IMR-90 (cell line): ENCODE data around the gene GALNT16. TPM values are rescaled to one million over a fixed set of nuclear protein-coding genes. Genes with fewer than 3 reads are reported as not detected.

Experiments
- ATAC-seq: fragments of 200-7000 bp; cut with Tn5 transposase; 2 replicates; pipeline ENCODE4 v1.9.1; 2020; ENCODE audit warnings: low read depth, mild to moderate bottlenecking, moderate library complexity
- BruUV-seq: library from RNA; stranded (reverse); fragments of 400-500 nt; replicated peaks from 2 replicates; lab custom pipeline; 2021; lab: Mats Ljungman, UMichigan
- CTCF ChIA-PET: fragments of 300-600 bp; formaldehyde crosslinking; extraction: SDS; loops from one replicate; lab custom pipeline; 2021; ENCODE audit warnings: antibody characterized with exemption; lab: Yijun Ruan, JAX
- POLR2A ChIA-PET: fragments of 300-600 bp; sonication (Branson Sonifier 250); formaldehyde crosslinking; loops from one replicate; lab custom pipeline; 2022; ENCODE audit warnings: antibody characterized with exemption; ENCODE audit not compliant: unreplicated experiment; lab: Charles Lee
- DNase-seq: peaks from one replicate; pipeline ENCODE4 v3.0.0; 2013
- H2AFZ ChIP-seq: replicated peaks from 2 replicates; pipeline ENCODE3; 2013; ENCODE audit warnings: low read length, mild to moderate bottlenecking; ENCODE audit not compliant: poor library complexity
- H2AK5ac ChIP-seq: 2 replicates; pipeline ENCODE4 v1.6.1; 2013; ENCODE audit warnings: low read depth, low read length, inconsistent platforms
- H2AK9ac ChIP-seq: replicated peaks from 2 replicates; pipeline ENCODE3; 2013; ENCODE audit warnings: mild to moderate bottlenecking, low read depth, low read length, moderate library complexity; ENCODE audit not compliant: poor library complexity
- H2BK120ac ChIP-seq: 2 replicates; pipeline ENCODE4 v1.6.1; 2013; ENCODE audit warnings: low read depth, low read length, inconsistent platforms
- H2BK15ac ChIP-seq: 3 replicates; pipeline ENCODE4 v1.6.1; 2013; ENCODE audit warnings: low read depth, low read length, inconsistent platforms
- H2BK20ac ChIP-seq: 2 replicates; pipeline ENCODE4 v1.6.1; 2013; ENCODE audit warnings: low read depth, mild to moderate bottlenecking, inconsistent platforms, low read length, moderate library complexity
- H2BK5ac ChIP-seq: 2 replicates; pipeline ENCODE4 v1.6.1; 2013; ENCODE audit warnings: mild to moderate bottlenecking, low read depth, low read length, inconsistent platforms; ENCODE audit not compliant: poor library complexity, severe bottlenecking
- H3K14ac ChIP-seq: replicated peaks from 2 replicates; pipeline ENCODE4 v1.6.1; 2013; ENCODE audit warnings: low read depth, low read length, inconsistent platforms
- H3K18ac ChIP-seq: 2 replicates; pipeline ENCODE4 v1.6.1; 2013; ENCODE audit warnings: low read depth, low read length, control low read depth
- H3K23ac ChIP-seq: 2 replicates; pipeline ENCODE4 v1.6.1; 2013; ENCODE audit warnings: low read depth, low read length, inconsistent platforms
- H3K27ac ChIP-seq: 2 replicates; pipeline ENCODE4 v1.5.1; 2013; ENCODE audit warnings: mild to moderate bottlenecking, control low read depth, low read length; ENCODE audit not compliant: insufficient read depth
- H3K27me3 ChIP-seq: 2 replicates; pipeline ENCODE4 v1.6.1; 2013; ENCODE audit warnings: low read length; ENCODE audit not compliant: control insufficient read depth, insufficient read depth
- H3K36me3 ChIP-seq: 2 replicates; pipeline ENCODE4 v1.6.1; 2013; ENCODE audit warnings: low read length, mixed read lengths; ENCODE audit not compliant: control insufficient read depth, insufficient read depth
- H3K4ac ChIP-seq: 2 replicates; pipeline ENCODE4 v1.6.1; 2013; ENCODE audit warnings: low read depth, low read length, inconsistent platforms
- H3K4me1 ChIP-seq: 2 replicates; pipeline ENCODE4 v1.6.1; 2013; ENCODE audit warnings: low read length, mixed read lengths; ENCODE audit not compliant: control insufficient read depth, insufficient read depth
- H3K4me2 ChIP-seq: 2 replicates; pipeline ENCODE4 v1.6.1; 2013; ENCODE audit warnings: low read depth, mild to moderate bottlenecking, control low read depth, low read length, moderate library complexity
- H3K4me3 ChIP-seq: 2 replicates; pipeline ENCODE4 v1.5.1; 2013; ENCODE audit warnings: low read depth, mild to moderate bottlenecking, control low read depth, low read length, moderate library complexity; ENCODE audit not compliant: insufficient read depth
- H3K56ac ChIP-seq: 2 replicates; pipeline ENCODE4 v1.6.1; 2013; ENCODE audit warnings: low read length, inconsistent platforms; ENCODE audit not compliant: insufficient read depth; ENCODE audit errors: extremely low read depth
- H3K79me1 ChIP-seq, 2 experiments: 2 replicates each; pipeline ENCODE4 v1.6.1; 2013; ENCODE audit warnings: low read length in 2 of 2, inconsistent platforms in 1 of 2, low read depth in 1 of 2
- H3K9ac ChIP-seq: 2 replicates; pipeline ENCODE4 v1.6.1; 2013; ENCODE audit warnings: low read depth, low read length, control low read depth
- H3K9me1 ChIP-seq: 2 replicates; pipeline ENCODE4 v1.6.1; 2013; ENCODE audit warnings: low read length, inconsistent platforms; ENCODE audit not compliant: insufficient read depth
- H3K9me3 ChIP-seq: 2 replicates; pipeline ENCODE4 v1.6.1; 2013; ENCODE audit warnings: low read length; ENCODE audit not compliant: control insufficient read depth, insufficient read depth
- H4K20me1 ChIP-seq: 2 replicates; pipeline ENCODE4 v1.6.1; 2013; ENCODE audit warnings: low read length, inconsistent platforms; ENCODE audit not compliant: insufficient read depth
- H4K5ac ChIP-seq: 2 replicates; pipeline ENCODE4 v1.6.1; 2013; ENCODE audit warnings: mild to moderate bottlenecking, low read depth, low read length, control low read depth
- H4K8ac ChIP-seq, 2 experiments: 2 replicates each; pipeline ENCODE4 v1.6.1; 2013; ENCODE audit warnings: low read depth in 2 of 2, low read length in 2 of 2, control low read depth in 1 of 2, inconsistent platforms in 1 of 2
- H4K91ac ChIP-seq: 2 replicates; pipeline ENCODE4 v1.6.1; 2013; ENCODE audit warnings: low read depth, low read length, inconsistent platforms; ENCODE audit not compliant: insufficient read depth
- CEBPB ChIP-seq: IDR thresholded peaks from 2 replicates; pipeline ENCODE4 v1.6.1; 2012; ENCODE audit warnings: low read depth, low read length, improper control_type of control experiment
- CHD1 ChIP-seq: IDR thresholded peaks from 2 replicates; pipeline ENCODE4 v1.6.1; 2012; ENCODE audit warnings: low read depth, low read length, improper control_type of control experiment
- CTCF ChIP-seq: conservative IDR thresholded peaks from 2 replicates; pipeline ENCODE4 v1.5.1; 2012; ENCODE audit warnings: mild to moderate bottlenecking, low read depth, low read length, improper control_type of control experiment
- MAFK ChIP-seq: IDR thresholded peaks from 2 replicates; pipeline ENCODE4 v1.6.1; 2012; ENCODE audit warnings: low read depth, low read length, improper control_type of control experiment
- MAZ ChIP-seq: IDR thresholded peaks from 2 replicates; pipeline ENCODE4 v1.6.1; 2012; ENCODE audit warnings: low read depth, mild to moderate bottlenecking, low read length, improper control_type of control experiment, moderate library complexity, borderline replicate concordance
- MXI1 ChIP-seq: IDR thresholded peaks from 2 replicates; pipeline ENCODE4 v1.6.1; 2012; ENCODE audit warnings: low read depth, mild to moderate bottlenecking, low read length, moderate library complexity, borderline replicate concordance
- NFE2L2 ChIP-seq: fragments of 150-350 bp; IDR thresholded peaks from 2 replicates; pipeline ENCODE4 v1.6.1; 2016; ENCODE audit warnings: low read depth, mild to moderate bottlenecking, low read length
- POLR2A ChIP-seq: IDR thresholded peaks from 2 replicates; pipeline ENCODE4 v1.6.1; 2012; ENCODE audit warnings: mild to moderate bottlenecking, low read depth, low read length
- RAD21 ChIP-seq: IDR thresholded peaks from 2 replicates; pipeline ENCODE4 v1.6.1; 2012; ENCODE audit warnings: low read length, improper control_type of control experiment
- RCOR1 ChIP-seq: IDR thresholded peaks from 2 replicates; pipeline ENCODE4 v1.6.1; 2012; ENCODE audit warnings: mild to moderate bottlenecking, low read length, improper control_type of control experiment; ENCODE audit not compliant: insufficient replicate concordance
- RFX5 ChIP-seq: IDR thresholded peaks from 2 replicates; pipeline ENCODE4 v1.8.0; 2012; ENCODE audit warnings: low read depth, mild to moderate bottlenecking, low read length, moderate library complexity
- SMC3 ChIP-seq: fragments of 150-350 bp; IDR thresholded peaks from 2 replicates; pipeline ENCODE4 v1.6.1; 2016; ENCODE audit warnings: low read depth, mild to moderate bottlenecking, antibody characterized with exemption, low read length, moderate library complexity
- WGBS, 2 experiments: methylation state at CpG; one replicate each; pipeline versions ENCODE4 v1.1.5 to v1.1.7; 2013; ENCODE audit warnings: missing lambda C conversion rate in 2 of 2; ENCODE audit not compliant: insufficient read length in 1 of 2; ENCODE audit errors: extremely low coverage in 2 of 2; 5-methylcytosine and 5-hydroxymethylcytosine counted together
- dilution Hi-C: fragments of 300-500 bp; cut with HindIII; formaldehyde crosslinking; loops from one replicate; pipeline ENCODE4 v1.14.3; 2018; ENCODE audit warnings: low sequenced_read_pairs; ENCODE audit not compliant: unreplicated experiment
- in situ Hi-C: fragments of 300-500 bp; cut with MboI; formaldehyde crosslinking; loops from 3 replicates; pipeline ENCODE4 v1.14.3; 2019; ENCODE audit warnings: low sequenced_read_pairs, inconsistent platforms, mixed read lengths
- intact Hi-C: fragments of 100-400 bp; cut with micrococcal nuclease; formaldehyde crosslinking; loops from 2 replicates; pipeline ENCODE4 v1.10.0; 2022
- polyA plus RNA-seq, 3 experiments: library from polyadenylated mRNA; depleted of rRNA; stranded (reverse); fragments of >200 nt; gene quantifications; 2 replicates each; pipeline ENCODE4 v1.2.3, GENCODE V29; 2012; ENCODE audit warnings: low replicate concordance in 1 of 3
- total RNA-seq: library from RNA; depleted of rRNA; stranded (reverse); fragments of >200 nt; gene quantifications from 2 replicates; pipeline ENCODE4 v1.2.3, GENCODE V29; 2012
- TF ChIP-seq, protein P1 (sequence below): fragments of 150-350 bp; IDR thresholded peaks from 2 replicates; pipeline ENCODE4 v1.6.1; 2016; ENCODE audit warnings: low read depth, mild to moderate bottlenecking, low read length, moderate library complexity, borderline replicate concordance
- TF ChIP-seq, protein P2 (sequence below): fragments of 150-350 bp; IDR thresholded peaks from 2 replicates; pipeline ENCODE4 v1.6.1; 2017; ENCODE audit warnings: mild to moderate bottlenecking, antibody characterized with exemption, low read length, low read depth

The GALNT16 gene
- total and polyA plus RNA-seq, 2 of the 4 experiments (the other 2 are of a cell fraction): 0.36 to 1.5 TPM

- no TSS peak for BruUV-seq
- in situ Hi-C loops: no loop called here
- DNase-seq (no peak), ATAC-seq (no peak)
- intact Hi-C loops: no loop called here
- H3K56ac ChIP-seq: no peak overlapping the region
- H3K9me3 ChIP-seq: no peaks in the 10 kb centered on the region
- no peak overlapping the region for H2BK5ac ChIP-seq
- ChIA-PET POLR2A (no interaction called here), CTCF (no interaction called here)
- no peak overlapping the region for H3K9ac ChIP-seq
- no peak overlapping the region for H3K23ac ChIP-seq
- dilution Hi-C loops: no loop called here
- H3K36me3 ChIP-seq: no peaks in the 10 kb centered on the region
- no peak overlapping the region for H3K27ac ChIP-seq
- H2BK20ac ChIP-seq: no peak overlapping the region
- no peak overlapping the region for H2BK120ac ChIP-seq
- WGBS, 2 experiments: 100% methylated on average over 1 of the region's 6 CpGs; no CpG with 5 or more reads in 1 of the 2 experiments
- H3K27me3 ChIP-seq: peaks cover 30% of the 10 kb centered on the region
- no peak overlapping the region for H4K91ac ChIP-seq
- H3K9me1 ChIP-seq: no peaks in the 10 kb centered on the region; the same call in 1 of the 2 replicates
- no peak overlapping the region for H2AK9ac ChIP-seq
- no peak overlapping the region for H2BK15ac ChIP-seq
- no peak overlapping the region for H2AK5ac ChIP-seq
- H3K4me2 ChIP-seq: no peak overlapping the region
- TF ChIP-seq CEBPB: no peak
- TF ChIP-seq CTCF: no peak
- TF ChIP-seq RAD21: no peak
- TF ChIP-seq, protein P1, sequence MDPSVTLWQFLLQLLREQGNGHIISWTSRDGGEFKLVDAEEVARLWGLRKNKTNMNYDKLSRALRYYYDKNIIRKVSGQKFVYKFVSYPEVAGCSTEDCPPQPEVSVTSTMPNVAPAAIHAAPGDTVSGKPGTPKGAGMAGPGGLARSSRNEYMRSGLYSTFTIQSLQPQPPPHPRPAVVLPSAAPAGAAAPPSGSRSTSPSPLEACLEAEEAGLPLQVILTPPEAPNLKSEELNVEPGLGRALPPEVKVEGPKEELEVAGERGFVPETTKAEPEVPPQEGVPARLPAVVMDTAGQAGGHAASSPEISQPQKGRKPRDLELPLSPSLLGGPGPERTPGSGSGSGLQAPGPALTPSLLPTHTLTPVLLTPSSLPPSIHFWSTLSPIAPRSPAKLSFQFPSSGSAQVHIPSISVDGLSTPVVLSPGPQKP: no peak
- TF ChIP-seq NFE2L2: no peak
- TF ChIP-seq MAFK: no peak
- TF ChIP-seq POLR2A: no peak
- TF ChIP-seq RCOR1: no peak
- no peak for TF ChIP-seq SMC3
- TF ChIP-seq CHD1: no peak
- no peak for TF ChIP-seq MXI1
- no peak for TF ChIP-seq MAZ
- TF ChIP-seq, protein P2, sequence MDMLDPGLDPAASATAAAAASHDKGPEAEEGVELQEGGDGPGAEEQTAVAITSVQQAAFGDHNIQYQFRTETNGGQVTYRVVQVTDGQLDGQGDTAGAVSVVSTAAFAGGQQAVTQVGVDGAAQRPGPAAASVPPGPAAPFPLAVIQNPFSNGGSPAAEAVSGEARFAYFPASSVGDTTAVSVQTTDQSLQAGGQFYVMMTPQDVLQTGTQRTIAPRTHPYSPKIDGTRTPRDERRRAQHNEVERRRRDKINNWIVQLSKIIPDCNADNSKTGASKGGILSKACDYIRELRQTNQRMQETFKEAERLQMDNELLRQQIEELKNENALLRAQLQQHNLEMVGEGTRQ: no peak
- TF ChIP-seq RFX5: no peak
- no peak overlapping the region for H2AFZ ChIP-seq
- H3K4me1 ChIP-seq: no peaks in the 10 kb centered on the region
- H4K8ac ChIP-seq: no peak overlapping the region
- no peak overlapping the region for H3K14ac ChIP-seq
- no peaks in the 10 kb centered on the region for H3K79me1 ChIP-seq
- no peak overlapping the region for H3K18ac ChIP-seq
- no peaks in the 10 kb centered on the region for H4K20me1 ChIP-seq
- H3K4me3 ChIP-seq: no peak overlapping the region
- H3K4ac ChIP-seq: no peak overlapping the region
- H4K5ac ChIP-seq: no peak overlapping the region
Measured at GRCh38 chr14:69326611-69327010, 66.7 kb downstream of the GALNT16 start.
